Activated CD4-positive, alpha-beta T cell treated with anti-CD3 and anti-CD28 coated beads, Interleukin-2, Interleukin-6, amounts not matched to agents 100 ng/mL and 50 ng/mL, durations not matched to agents 16 hours and 8 hours (primary cell): ENCODE data around the gene AMHR2.
"Not testable (repeated sequence)": the region's sequence is repeated elsewhere in the genome, so short reads cannot be mapped to it uniquely, and the experiment has no call there.

Experiments used
- DNase-seq: peaks from one replicate; pipeline ENCODE4 v3.0.0-alpha.2; 2020

Gene AMHR2

GRCh38 chr12:53415752-53416389, 7.8 kb upstream of the AMHR2 start:
- DNase-seq: not testable (repeated sequence)

- peak; percentile 30 for DNase-seq
Observed at GRCh38 chr12:53417291-53417816, 6.3 kb upstream of the AMHR2 start.

- no peak for DNase-seq
Observed at GRCh38 chr12:53418221-53418620, 5.4 kb upstream of the AMHR2 start.

- DNase-seq: no peak
Observed at GRCh38 chr12:53419756-53420155, 3.9 kb upstream of the AMHR2 start.

- not testable (repeated sequence) for DNase-seq
Observed at GRCh38 chr12:53422247-53422646, 1.4 kb upstream of the AMHR2 start.

- no peak for DNase-seq
Observed at GRCh38 chr12:53424626-53425514, 1.2 kb downstream of the AMHR2 start.

- no peak for DNase-seq
Observed at GRCh38 chr12:53425515-53426150, 2.0 kb downstream of the AMHR2 start.

- DNase-seq: peak; percentile 63
Observed at GRCh38 chr12:53427905-53428594, 4.4 kb downstream of the AMHR2 start.

- DNase-seq: no peak
Observed at GRCh38 chr12:53428741-53429140, 5.1 kb downstream of the AMHR2 start.

- DNase-seq: no peak
Observed at GRCh38 chr12:53430116-53430515, 6.5 kb downstream of the AMHR2 start.

GRCh38 chr12:53431187-53431586, 7.5 kb downstream of the AMHR2 start:
- no peak for DNase-seq

GRCh38 chr12:53435326-53435725, 11.7 kb downstream of the AMHR2 start:
- not testable (repeated sequence) for DNase-seq

GRCh38 chr12:53439582-53439981, 15.9 kb downstream of the AMHR2 start:
- DNase-seq: not testable (repeated sequence)

GRCh38 chr12:53441040-53441833, 17.6 kb downstream of the AMHR2 start, which contains the start of gene PRR13:
Gene PRR13 (plus strand): TSS chr12:53441734. CDS start chr12:53442715, 981 bp downstream.
- peak; percentile 100 for DNase-seq

GRCh38 chr12:53443955-53444354, 20.3 kb downstream of the AMHR2 start:
- DNase-seq: no peak

GRCh38 chr12:53444593-53445325, 21.1 kb downstream of the AMHR2 start:
- DNase-seq: not testable (repeated sequence)

GRCh38 chr12:53450936-53451335, 27.3 kb downstream of the AMHR2 start:
- no peak for DNase-seq

GRCh38 chr12:53451661-53452158, 28.1 kb downstream of the AMHR2 start, which contains the start of gene PCBP2:
Gene PCBP2 (plus strand): TSS chr12:53452102. CDS start chr12:53454801, 2,699 bp downstream.
- DNase-seq: peak; percentile 99

GRCh38 chr12:53452159-53453077, 28.8 kb downstream of the AMHR2 start:
- peak; percentile 76 for DNase-seq
